Measurements from ENCODE around the gene TNIK. TPM values are rescaled to one million over a fixed set of nuclear protein-coding genes. Genes with fewer than 3 reads are reported as not detected.

Gene TNIK
- total RNA-seq = 10 to 100 TPM; 17.1 to 27.4 (median 22.8) TPM
- polyA plus RNA-seq = 8.1 TPM
- long read RNA-seq, donor 1, partial matches to known transcripts = 13 of 19 reads
- long read RNA-seq, donor 1, other reads (novel, unspliced or antisense) = 6 of 19 reads
- long read RNA-seq, donor 2, partial matches to known transcripts = 2 of 3 reads
- long read RNA-seq, donor 2, other reads (novel, unspliced or antisense) = 1 of 3 reads
- long read RNA-seq, donor 3, full-length matches to known transcripts = 2 of 13 reads
- long read RNA-seq, donor 3, partial matches to known transcripts = 10 of 13 reads
- long read RNA-seq, donor 3, other reads (novel, unspliced or antisense) = 1 of 13 reads
- long read RNA-seq, donor 4, full-length matches to known transcripts = 3 of 5 reads
- long read RNA-seq, donor 4, partial matches to known transcripts = 2 of 5 reads
- long read RNA-seq, donor 4, other reads (novel, unspliced or antisense) = 0 of 5 reads

- intact Hi-C loops (cut with DNase I) = loop anchor here in 2 of 4 donors (10.0 kb wide), 4 partner anchors 95 to 275 kb away; no protein-coding TSS in a partner anchor
- peaks cover 3% of the 10 kb centered on the region for H3K4me1 ChIP-seq (ENCODE audit: control insufficient read depth, insufficient read depth, low read length)
These were observed at the start of gene TNIK for GRCh38 chr3:171459942-171460724. Gene TNIK (minus strand): TSS chr3:171460405. CDS start chr3:171460063, 342 bp downstream.

GRCh38 chr3:171508676-171509075 is 48.5 kb upstream of the TNIK start:
- H3K9me3 ChIP-seq (ENCODE audit: control insufficient read depth, low read length) = no peaks in the 10 kb centered on the region
- 78% methylated on average over 2 of the region's 2 CpGs for WGBS
- no peak overlapping the region for H3K4me3 ChIP-seq (ENCODE audit: low read length)
- no peaks in the 10 kb centered on the region for H3K4me1 ChIP-seq (ENCODE audit: control insufficient read depth, insufficient read depth, low read length)
- no peak for DNase-seq
- intact Hi-C loops (cut with DNase I) = no loop called here
- ATAC-seq = no peak
- H3K27me3 ChIP-seq (ENCODE audit: control insufficient read depth, insufficient read depth) = no peaks in the 10 kb centered on the region
- H3K27ac ChIP-seq (ENCODE audit: low read length) = no peak overlapping the region

More at GRCh38 chr3:171459942-171460724, at the start of gene TNIK:
- DNase-seq = peak; percentile 91 to 97 (median 96)
- H3K27ac ChIP-seq (ENCODE audit: low read length) = peak within 1 kb of the TSS; percentile 40
- peak; percentile 98 for ATAC-seq
- H3K4me3 ChIP-seq (ENCODE audit: low read length) = peak within 1 kb of the TSS; percentile 70
- H3K9me3 ChIP-seq (ENCODE audit: control insufficient read depth, low read length) = no peaks in the 10 kb centered on the region
- no peaks in the 10 kb centered on the region for H3K27me3 ChIP-seq (ENCODE audit: control insufficient read depth, insufficient read depth)
- under 1% methylated on average over 55 of the region's 55 CpGs for WGBS

GRCh38 chr3:171508206-171508605 is 48.0 kb upstream of the TNIK start:
- 35% methylated on average over 3 of the region's 3 CpGs for WGBS
- Histone ChIP-seq H3K9me3 (ENCODE audit: control insufficient read depth, low read length) (no peaks in the 10 kb centered on the region), H3K27me3 (ENCODE audit: control insufficient read depth, insufficient read depth) (no peaks in the 10 kb centered on the region), H3K4me3 (ENCODE audit: low read length) (no peak overlapping the region), H3K27ac (ENCODE audit: low read length) (no peak overlapping the region), H3K4me1 (ENCODE audit: control insufficient read depth, insufficient read depth, low read length) (no peaks in the 10 kb centered on the region)
- intact Hi-C loops (cut with DNase I) = no loop called here
- DNase-seq (no peak), ATAC-seq (no peak)

DNA sequence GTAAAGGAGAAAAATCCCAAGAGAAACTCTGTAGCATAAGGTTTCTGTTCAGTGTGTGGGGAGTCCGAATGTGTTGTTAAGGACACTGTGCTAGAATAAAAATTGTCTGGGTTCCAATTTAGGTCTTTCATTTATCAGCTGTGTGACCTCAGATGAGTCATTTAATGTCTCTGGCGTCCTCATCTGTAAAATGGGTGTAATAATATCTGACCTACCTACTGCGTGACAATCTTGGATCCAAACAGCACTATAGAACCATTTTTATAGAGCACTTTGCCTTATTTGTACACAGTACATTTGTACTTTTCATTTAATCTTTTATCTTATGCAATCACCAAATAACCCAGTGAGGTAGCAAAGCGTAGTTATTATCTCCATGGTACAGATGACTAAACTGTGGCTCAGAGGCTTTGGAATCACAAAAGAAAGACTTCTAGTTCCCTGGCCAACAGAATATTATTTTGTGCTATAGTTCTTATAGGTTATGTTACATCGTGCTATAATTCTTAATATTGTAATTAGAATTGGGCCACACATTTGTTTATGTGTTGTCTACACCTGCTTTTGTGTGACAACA is 46.6 kb upstream of the TNIK start:
- Histone ChIP-seq H3K4me1 (ENCODE audit: control insufficient read depth, insufficient read depth, low read length) (no peaks in the 10 kb centered on the region), H3K27ac (ENCODE audit: low read length) (no peak overlapping the region), H3K9me3 (ENCODE audit: control insufficient read depth, low read length) (no peaks in the 10 kb centered on the region), H3K27me3 (ENCODE audit: control insufficient read depth, insufficient read depth) (no peaks in the 10 kb centered on the region), H3K4me3 (ENCODE audit: low read length) (no peak overlapping the region)
- DNase-seq = no peak
- no peak for ATAC-seq
- intact Hi-C loops (cut with DNase I) = no loop called here
- 87% methylated on average over 5 of the region's 5 CpGs for WGBS

- ATAC-seq (no peak), DNase-seq (no peak)
- WGBS = 84% methylated on average over 2 of the region's 2 CpGs
- Histone ChIP-seq H3K27me3 (ENCODE audit: control insufficient read depth, insufficient read depth) (no peaks in the 10 kb centered on the region), H3K4me1 (ENCODE audit: control insufficient read depth, insufficient read depth, low read length) (no peaks in the 10 kb centered on the region), H3K9me3 (ENCODE audit: control insufficient read depth, low read length) (no peaks in the 10 kb centered on the region), H3K27ac (ENCODE audit: low read length) (no peak overlapping the region), H3K4me3 (ENCODE audit: low read length) (no peak overlapping the region)
- intact Hi-C loops (cut with DNase I) = no loop called here
These were observed 45.7 kb upstream of the TNIK start for GRCh38 chr3:171505822-171506333.

- ATAC-seq (no peak), DNase-seq (no peak)
- WGBS = 76% methylated on average over 2 of the region's 2 CpGs
- Histone ChIP-seq H3K27ac (ENCODE audit: low read length) (no peak overlapping the region), H3K4me1 (ENCODE audit: control insufficient read depth, insufficient read depth, low read length) (no peaks in the 10 kb centered on the region), H3K27me3 (ENCODE audit: control insufficient read depth, insufficient read depth) (no peaks in the 10 kb centered on the region), H3K4me3 (ENCODE audit: low read length) (no peak overlapping the region), H3K9me3 (ENCODE audit: control insufficient read depth, low read length) (no peaks in the 10 kb centered on the region)
- intact Hi-C loops (cut with DNase I) = no loop called here
These were observed 44.2 kb upstream of the TNIK start for GRCh38 chr3:171504376-171504775.

DNA sequence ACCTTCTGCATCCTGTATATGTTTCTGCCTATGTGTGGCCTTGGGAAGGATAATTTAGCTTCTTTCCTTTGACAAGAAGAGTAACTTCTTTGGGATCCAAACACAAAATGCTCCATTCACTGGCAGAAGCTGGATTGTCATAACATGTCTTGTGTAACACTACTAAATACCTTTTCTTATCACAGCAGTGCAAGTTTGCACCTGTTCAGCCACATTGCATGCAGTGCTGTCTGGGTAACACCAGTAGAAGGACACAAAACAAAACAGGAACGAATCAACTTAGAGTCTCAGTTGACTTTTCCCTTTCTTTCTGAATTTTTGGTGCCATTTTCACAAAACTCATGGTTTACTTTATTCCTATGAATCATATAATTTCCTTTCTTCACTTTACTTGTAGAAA is 43.6 kb upstream of the TNIK start:
- intact Hi-C loops (cut with DNase I) = no loop called here
- H3K4me1 ChIP-seq (ENCODE audit: control insufficient read depth, insufficient read depth, low read length) = no peaks in the 10 kb centered on the region
- no peaks in the 10 kb centered on the region for H3K27me3 ChIP-seq (ENCODE audit: control insufficient read depth, insufficient read depth)
- ATAC-seq (no peak), DNase-seq (no peak)
- WGBS = 86% methylated on average over 1 of the region's 1 CpG
- no peaks in the 10 kb centered on the region for H3K9me3 ChIP-seq (ENCODE audit: control insufficient read depth, low read length)
- no peak overlapping the region for H3K27ac ChIP-seq (ENCODE audit: low read length)
- no peak overlapping the region for H3K4me3 ChIP-seq (ENCODE audit: low read length)

DNA sequence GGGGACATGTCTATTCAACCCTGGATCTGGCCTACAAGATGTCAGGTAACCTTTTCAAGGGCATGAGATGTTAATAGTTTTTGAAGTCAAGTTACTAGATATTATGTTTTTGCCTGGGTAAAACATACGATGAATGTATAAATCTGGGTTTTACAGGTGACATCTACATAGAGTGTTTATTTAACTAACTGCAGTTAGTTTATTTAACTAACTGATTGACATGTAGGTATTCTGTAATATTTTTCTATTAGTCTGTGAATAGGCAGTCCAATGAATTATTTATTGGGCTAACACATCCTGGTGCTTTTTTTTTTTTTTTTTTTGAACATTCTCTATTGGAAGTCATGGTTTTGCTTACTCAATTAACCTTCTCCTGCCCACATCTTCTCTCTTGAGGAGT is 38.7 kb upstream of the TNIK start:
- H3K27ac ChIP-seq (ENCODE audit: low read length) = no peak overlapping the region
- intact Hi-C loops (cut with DNase I) = no loop called here
- H3K4me1 ChIP-seq (ENCODE audit: control insufficient read depth, insufficient read depth, low read length) = no peaks in the 10 kb centered on the region
- DNase-seq (no peak), ATAC-seq (no peak)
- 75% methylated on average over 1 of the region's 1 CpG for WGBS
- no peaks in the 10 kb centered on the region for H3K27me3 ChIP-seq (ENCODE audit: control insufficient read depth, insufficient read depth)
- H3K9me3 ChIP-seq (ENCODE audit: control insufficient read depth, low read length) = no peaks in the 10 kb centered on the region
- H3K4me3 ChIP-seq (ENCODE audit: low read length) = no peak overlapping the region

DNA sequence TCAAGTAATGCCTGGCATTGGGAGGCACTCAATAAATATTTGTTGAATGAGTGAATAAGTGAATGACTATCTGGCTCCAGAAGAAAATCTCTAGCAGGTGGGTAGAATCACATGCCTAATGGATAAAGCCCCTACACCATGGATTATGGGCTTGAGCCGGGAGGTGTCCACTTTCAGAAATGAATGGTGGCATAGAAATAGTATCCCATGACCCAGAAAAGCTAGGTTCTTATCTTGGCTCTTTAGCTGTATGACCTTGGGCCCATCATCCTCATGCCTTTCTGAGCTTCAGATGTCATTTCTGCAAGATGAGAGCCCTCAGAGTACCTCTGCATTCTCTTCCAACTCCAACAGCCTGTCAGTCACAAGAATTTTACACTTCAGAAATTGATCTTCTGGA is 37.3 kb upstream of the TNIK start:
- no peak for DNase-seq
- Histone ChIP-seq H3K4me3 (ENCODE audit: low read length) (no peak overlapping the region), H3K27me3 (ENCODE audit: control insufficient read depth, insufficient read depth) (no peaks in the 10 kb centered on the region), H3K9me3 (ENCODE audit: control insufficient read depth, low read length) (no peaks in the 10 kb centered on the region), H3K4me1 (ENCODE audit: control insufficient read depth, insufficient read depth, low read length) (no peaks in the 10 kb centered on the region), H3K27ac (ENCODE audit: low read length) (no peak overlapping the region)
- ATAC-seq = peak in 1 of 2 donors; percentile 68
- intact Hi-C loops (cut with DNase I) = no loop called here
- 78% methylated on average over 1 of the region's 1 CpG for WGBS

GRCh38 chr3:171495413-171495812 is 35.2 kb upstream of the TNIK start:
- no peak for ATAC-seq
- DNase-seq = no peak
- Histone ChIP-seq H3K27me3 (ENCODE audit: control insufficient read depth, insufficient read depth) (no peaks in the 10 kb centered on the region), H3K27ac (ENCODE audit: low read length) (no peak overlapping the region), H3K9me3 (ENCODE audit: control insufficient read depth, low read length) (no peaks in the 10 kb centered on the region), H3K4me3 (ENCODE audit: low read length) (no peak overlapping the region), H3K4me1 (ENCODE audit: control insufficient read depth, insufficient read depth, low read length) (no peaks in the 10 kb centered on the region)
- intact Hi-C loops (cut with DNase I) = no loop called here
